C4-2B (cell line): Measurements from ENCODE around the gene SPNS3.

ENCODE experiments used
- H3K27ac ChIP-seq: fragments of 450-650 bp; 2 replicates; pipeline ENCODE4 v1.5.1; 2017
- CTCF ChIP-seq: fragments of 450-650 bp; conservative IDR thresholded peaks from 2 replicates; pipeline ENCODE4 v1.5.1; 2017; ENCODE audit warnings: mild to moderate bottlenecking
- ZFX ChIP-seq: fragments of 450-650 bp; IDR thresholded peaks from 2 replicates; pipeline ENCODE4 v1.6.1; 2017

SPNS3 gene

DNA sequence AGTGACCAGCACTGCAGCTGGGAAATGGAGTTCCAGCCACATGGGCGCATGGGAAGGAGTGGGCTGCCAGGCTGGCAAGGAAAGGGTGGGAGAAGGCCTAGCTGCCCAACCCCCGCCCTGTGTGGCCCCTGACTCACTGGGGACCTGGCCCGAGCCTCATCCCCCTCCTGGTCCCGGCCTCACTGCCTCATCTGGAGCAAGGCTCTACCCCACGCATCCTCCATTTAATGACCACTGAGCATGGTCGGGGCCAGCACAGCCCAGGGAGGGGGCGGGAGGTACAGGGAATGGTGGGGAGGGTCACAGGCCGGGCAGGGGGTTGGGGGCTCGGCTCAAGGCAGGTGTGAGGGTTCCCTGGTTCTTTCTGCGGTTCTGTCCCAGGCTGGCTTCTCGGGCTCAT, 81.0 kb downstream of the SPNS3 start:
- TF ChIP-seq ZFX: no peak
- no peak for TF ChIP-seq CTCF
- H3K27ac ChIP-seq: peak overlapping the region; percentile 64

- TF ChIP-seq CTCF: no peak
- no peak for TF ChIP-seq ZFX
- no peak overlapping the region; the same call in 1 of the 2 replicates for H3K27ac ChIP-seq
Measured at GRCh38 chr17:4515501-4515900, 81.8 kb downstream of the SPNS3 start.

- no peak overlapping the region for H3K27ac ChIP-seq
- TF ChIP-seq CTCF: no peak
- TF ChIP-seq ZFX: no peak
Measured at GRCh38 chr17:4516735-4517134, 83.0 kb downstream of the SPNS3 start.

GRCh38 chr17:4518901-4519300, 85.2 kb downstream of the SPNS3 start:
- no peak overlapping the region for H3K27ac ChIP-seq
- TF ChIP-seq CTCF (no peak), ZFX (no peak)

GRCh38 chr17:4519361-4519788, 85.6 kb downstream of the SPNS3 start:
- TF ChIP-seq ZFX: no peak
- no peak for TF ChIP-seq CTCF
- no peak overlapping the region for H3K27ac ChIP-seq

GRCh38 chr17:4520060-4520893, 86.5 kb downstream of the SPNS3 start:
- no peak for TF ChIP-seq CTCF
- TF ChIP-seq ZFX: no peak

GRCh38 chr17:4520894-4521600, 87.3 kb downstream of the SPNS3 start:
- TF ChIP-seq CTCF (no peak), ZFX (no peak)
- H3K27ac ChIP-seq: 0 out of 2 replicates have a peak overlapping the region, but pooled peaks have one; percentile 11

More at GRCh38 chr17:4520060-4520893, 86.5 kb downstream of the SPNS3 start:
- H3K27ac ChIP-seq: no peak overlapping the region
